Loucy (cell line): ENCODE data around the gene LENG9.

ENCODE experiments used
- CTCF ChIP-seq: fragments of 200-600 bp; sonication (generic); conservative IDR thresholded peaks from 2 replicates; pipeline ENCODE4 v1.5.1; 2014; ENCODE audit warnings: mild to moderate bottlenecking, antibody characterized with exemption, low read length
- EZH2phosphoT487 ChIP-seq: fragments of 200-600 bp; IDR thresholded peaks from 2 replicates; pipeline ENCODE4 v1.6.1; 2018; ENCODE audit warnings: antibody characterized with exemption, mild to moderate bottlenecking, moderate library complexity, borderline replicate concordance

GRCh38 chr19:54457773-54458647, 5.6 kb downstream of the LENG9 start:
- TF ChIP-seq CTCF (no peak), EZH2phosphoT487 (no peak)
